GM19240 (cell line): Measurements from ENCODE around the gene ZMYND8.

Source experiments
- DNase-seq: peaks from one replicate; pipeline ENCODE4 v3.0.0; 2011; ENCODE audit warnings: low spot score; ENCODE audit not compliant: insufficient read length

The ZMYND8 gene

DNA sequence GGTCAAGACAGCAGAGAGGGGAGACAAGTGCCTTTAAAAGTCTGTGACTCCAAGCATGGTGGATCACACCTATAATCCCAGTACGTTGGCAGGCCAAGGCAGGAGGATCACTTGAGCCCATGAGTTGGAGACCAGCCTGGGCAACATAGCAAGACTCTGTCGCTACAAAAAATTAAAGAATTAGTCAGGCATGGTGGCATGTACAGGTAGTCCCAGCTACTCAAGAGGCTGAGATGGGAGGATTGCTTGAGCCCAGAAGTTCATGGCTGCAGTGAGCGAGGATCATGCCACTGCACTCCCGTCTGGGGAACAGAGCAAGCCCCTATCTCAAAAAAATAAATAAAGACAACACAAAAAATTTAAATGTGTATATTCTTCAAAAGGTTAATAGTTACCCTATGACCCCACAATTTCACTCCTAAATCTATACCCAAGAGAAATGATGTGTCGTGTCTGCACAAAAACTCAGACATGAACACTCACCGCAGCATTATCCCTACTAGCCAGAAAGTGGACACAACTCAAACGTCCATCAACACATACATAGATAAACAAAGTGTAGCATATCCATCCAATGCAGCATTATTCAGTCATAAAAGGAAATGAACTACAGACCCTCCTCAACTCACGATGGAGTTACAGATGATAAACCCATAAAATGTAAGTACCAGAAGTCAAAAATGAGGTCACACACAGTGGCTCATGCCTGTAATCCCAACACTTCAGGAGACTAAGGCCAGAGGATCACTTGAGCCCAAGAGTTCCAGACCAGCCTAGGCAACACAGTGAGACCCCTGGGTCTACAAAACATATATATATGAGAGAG lies 23.9 kb downstream of the ZMYND8 start:
- DNase-seq, result no peak

DNA sequence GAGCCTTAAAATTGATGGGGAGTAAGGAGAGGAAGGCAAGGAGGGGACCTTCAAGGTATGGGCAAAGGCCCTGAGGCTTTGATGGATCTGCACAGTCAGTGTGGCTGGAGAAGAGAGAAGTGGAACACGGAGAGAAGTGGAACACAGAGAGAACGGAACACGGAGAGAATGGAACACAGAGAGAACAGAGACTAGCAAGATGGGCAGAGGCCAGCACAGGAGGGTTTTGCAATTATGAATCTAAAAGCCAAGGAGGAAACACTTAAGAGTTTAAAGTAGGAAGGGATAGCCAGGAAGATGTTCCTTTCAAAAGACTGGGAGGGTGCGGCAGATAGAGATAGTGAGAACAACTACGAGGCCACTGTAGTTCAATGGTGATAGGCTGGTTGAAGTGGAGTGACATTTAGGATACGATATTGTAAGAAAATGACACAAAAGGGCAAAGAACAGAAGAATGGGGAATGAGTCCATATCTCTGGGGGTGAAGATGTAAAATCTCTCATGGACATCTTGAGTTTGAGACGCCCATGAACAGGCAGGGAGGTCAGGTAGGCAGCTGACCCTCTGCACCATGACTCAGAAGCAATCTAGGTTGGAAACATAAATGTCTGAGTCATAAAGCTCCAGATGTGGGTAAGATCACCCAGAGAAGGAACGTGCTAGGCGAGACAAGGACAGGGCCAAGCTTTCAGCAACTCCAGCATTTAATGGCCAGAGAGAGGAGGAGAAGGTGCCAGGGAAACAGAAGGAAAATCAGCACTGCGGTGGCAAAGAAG lies 25.4 kb downstream of the ZMYND8 start:
- DNase-seq, result no peak

DNA sequence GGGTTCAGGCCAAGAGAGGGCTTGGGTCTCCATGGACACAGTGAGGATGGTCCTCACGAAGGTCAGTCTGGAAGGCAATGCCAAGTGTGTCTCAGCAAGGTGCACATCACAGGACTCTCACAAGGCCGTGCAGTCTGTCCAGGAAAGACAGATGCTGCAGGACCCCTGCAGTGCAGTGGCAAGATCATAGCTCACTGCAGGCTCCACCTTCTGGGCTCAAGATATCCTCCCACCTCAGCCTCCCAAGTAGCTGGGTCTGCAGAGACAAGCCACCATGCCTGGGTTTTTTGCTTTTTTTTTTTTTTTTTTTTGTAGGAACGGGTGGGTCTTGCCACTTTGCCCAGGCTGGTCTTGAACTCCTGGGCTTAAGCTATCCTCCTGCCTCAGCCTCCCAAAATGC lies 26.4 kb downstream of the ZMYND8 start:
- no peak for DNase-seq

- DNase-seq, result no peak
Measured at GRCh38 chr20:47328129-47328528, 28.4 kb downstream of the ZMYND8 start.

DNA sequence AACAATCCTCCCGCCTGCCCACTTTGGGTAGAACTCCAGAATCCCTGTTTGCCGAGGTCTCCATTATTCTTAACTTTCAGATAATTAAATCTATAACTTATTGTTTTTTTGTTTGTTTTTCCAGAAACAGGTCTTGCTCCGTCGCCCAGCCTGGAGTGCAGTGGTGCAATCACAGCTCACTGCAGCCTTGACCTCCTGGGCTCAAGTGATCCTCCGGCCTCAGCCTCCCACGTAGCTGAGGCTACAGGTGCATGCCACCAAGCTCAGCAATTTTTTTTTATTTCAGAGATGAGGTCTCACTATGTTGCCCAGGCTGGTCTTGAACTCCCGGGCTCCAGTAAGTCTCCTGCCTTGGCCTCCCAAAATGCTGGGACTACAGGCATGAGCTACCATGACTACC lies 28.8 kb downstream of the ZMYND8 start:
- no peak for DNase-seq

- DNase-seq, result no peak
Measured at GRCh38 chr20:47326658-47327268, 29.7 kb downstream of the ZMYND8 start.

GRCh38 chr20:47325242-47325641 lies 31.3 kb downstream of the ZMYND8 start:
- DNase-seq, result no peak

- DNase-seq, result no peak
Measured at GRCh38 chr20:47320990-47321805, 35.3 kb downstream of the ZMYND8 start.

DNA sequence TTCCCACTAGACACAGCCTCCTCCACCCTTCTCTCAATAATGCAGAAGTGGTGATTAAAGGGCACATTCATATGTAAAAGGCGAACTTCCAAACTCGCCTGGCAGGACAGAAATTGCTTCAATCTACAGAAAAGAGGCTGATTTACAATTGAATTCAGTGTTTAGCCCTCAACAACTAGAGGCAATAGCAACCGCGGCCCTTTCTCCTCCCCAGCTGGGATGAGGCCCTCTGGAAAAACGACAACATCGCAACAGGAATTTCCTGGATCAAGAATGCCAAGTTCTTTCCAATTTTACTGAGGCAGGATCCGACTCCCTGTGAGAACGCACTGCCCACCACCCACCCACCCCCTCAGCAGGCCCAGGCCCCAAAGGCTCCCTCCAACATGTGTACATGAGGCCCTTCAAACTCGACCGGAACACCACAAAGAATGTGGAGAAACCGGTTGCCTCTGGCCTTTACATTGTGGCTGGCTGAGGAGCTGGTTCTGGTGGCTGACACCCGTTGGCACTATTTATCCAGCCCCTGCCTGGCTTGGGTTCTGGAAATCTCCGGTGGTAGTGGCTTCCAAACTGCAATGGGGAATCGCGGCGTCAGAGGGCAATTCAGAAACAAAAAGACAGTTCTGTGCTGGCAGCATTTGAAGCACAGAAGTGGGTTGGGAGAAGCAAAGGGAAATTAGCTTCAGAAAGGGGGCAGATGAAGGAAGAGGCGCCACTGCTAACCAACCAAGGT lies 36.8 kb downstream of the ZMYND8 start:
- DNase-seq, result no peak

GRCh38 chr20:47318586-47319516 lies 37.6 kb downstream of the ZMYND8 start:
- no peak for DNase-seq

DNA sequence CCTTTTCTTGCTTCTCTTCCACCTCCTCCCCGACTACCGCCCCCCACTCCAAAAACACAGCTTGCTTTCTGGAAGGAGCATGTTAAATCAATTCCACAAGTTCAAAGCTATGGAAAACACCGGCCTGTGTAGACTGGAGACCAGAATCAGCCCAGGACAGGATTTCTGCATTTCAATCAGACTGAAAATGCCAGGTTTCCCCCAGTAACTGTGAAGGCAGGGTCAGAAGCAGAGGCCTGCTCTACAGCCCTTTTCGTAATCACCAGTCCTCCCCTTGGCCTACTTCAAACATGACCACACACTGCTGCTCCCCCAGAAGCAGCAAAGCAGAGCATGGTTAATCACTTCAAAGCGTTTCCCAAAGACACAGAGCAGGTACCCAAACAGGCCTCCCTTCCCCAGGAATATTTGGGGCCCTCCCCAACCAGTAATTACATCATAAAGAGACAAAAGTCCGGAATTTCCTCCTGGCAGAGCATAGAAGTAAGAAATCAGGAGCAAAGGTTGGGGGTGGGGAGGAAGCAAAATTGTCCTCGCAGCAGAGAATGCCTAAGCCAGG lies 38.4 kb downstream of the ZMYND8 start:
- no peak for DNase-seq

DNA sequence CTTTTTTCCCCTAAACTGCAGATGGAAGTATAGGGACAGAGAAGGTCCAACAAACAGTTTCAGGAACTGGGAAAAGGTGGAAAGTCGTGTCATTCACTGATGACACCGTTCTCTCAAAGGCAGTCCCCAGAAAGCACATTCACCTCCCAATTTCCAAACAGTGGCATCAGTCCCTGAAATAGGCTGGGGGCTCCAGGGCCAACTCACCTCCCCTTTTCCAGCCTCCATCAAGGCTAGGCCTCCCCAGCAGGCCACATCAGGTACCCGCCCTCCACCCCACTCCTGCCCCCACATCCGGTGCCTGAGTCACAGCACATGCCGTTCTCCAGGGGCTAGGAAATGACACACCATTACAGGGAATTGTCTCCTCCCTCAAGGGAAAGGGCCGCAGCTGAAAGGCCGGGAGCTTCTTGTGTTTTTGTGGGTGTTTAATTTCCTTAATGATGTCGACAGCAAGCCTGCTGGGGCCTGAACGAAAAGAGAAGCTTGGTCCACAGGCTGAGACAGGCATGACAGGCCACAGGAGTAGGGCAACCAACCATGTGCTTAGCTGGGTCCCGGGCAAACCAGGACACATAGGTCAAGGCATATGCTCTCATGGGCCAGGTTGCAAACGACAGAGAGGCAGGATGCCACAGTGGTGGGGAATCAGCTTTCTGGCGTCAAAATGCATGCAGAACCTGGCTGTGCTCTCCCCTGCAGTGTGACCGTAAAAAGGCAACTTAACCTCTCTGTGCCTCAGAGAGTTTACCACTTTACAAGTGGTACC lies 39.2 kb downstream of the ZMYND8 start:
- peak; percentile 16 for DNase-seq

DNA sequence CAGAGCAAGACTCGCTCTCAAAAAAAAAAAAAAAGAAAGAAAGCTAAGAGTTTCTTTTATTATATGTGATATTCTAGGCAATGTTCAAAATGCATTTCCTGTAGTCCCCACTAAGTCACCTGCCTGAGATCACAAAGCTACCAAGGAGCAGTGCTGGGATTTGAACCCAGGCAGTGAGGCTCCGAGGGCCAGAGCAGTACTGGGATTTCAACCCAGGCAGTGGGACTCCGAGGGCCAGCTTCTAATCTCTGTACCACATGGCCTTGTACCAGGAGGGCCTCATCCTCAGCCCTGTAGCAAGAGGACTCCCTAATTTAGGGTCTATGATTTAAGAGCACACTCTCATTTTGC lies 39.7 kb downstream of the ZMYND8 start:
- no peak for DNase-seq

DNA sequence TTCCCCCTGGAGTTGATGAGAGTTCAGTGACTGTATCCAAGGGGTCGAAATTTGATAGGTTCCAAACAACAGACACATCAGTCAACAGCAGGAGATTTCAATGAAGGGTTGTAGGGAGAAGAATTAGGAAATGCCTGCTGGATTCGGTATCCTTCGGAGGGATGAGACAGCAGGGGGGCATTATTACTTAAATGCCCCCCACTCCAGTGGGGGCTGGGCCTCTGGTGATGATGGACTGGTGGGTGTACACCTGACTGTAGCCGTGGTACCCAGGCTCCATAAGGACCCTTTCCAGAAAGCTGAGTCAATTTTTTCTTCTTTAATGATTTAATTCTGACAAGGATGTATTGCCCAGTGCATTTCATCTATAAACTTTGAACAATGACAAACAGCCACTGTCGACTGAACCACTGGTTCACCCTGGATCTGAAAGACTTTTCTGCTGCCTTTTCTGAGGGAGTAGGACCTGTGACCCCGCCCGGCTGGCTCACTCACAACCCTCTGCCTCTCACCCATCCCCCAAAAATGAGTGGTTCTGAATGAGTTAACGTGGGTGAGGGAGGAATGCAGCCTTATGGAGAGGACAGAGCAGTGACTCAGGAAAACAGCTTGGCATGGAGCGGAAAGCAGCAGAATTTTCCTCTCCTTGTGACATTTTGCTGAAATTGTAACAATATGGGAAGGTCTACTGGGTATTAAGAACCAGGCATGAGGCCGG lies 41.0 kb downstream of the ZMYND8 start:
- DNase-seq, result no peak

DNA sequence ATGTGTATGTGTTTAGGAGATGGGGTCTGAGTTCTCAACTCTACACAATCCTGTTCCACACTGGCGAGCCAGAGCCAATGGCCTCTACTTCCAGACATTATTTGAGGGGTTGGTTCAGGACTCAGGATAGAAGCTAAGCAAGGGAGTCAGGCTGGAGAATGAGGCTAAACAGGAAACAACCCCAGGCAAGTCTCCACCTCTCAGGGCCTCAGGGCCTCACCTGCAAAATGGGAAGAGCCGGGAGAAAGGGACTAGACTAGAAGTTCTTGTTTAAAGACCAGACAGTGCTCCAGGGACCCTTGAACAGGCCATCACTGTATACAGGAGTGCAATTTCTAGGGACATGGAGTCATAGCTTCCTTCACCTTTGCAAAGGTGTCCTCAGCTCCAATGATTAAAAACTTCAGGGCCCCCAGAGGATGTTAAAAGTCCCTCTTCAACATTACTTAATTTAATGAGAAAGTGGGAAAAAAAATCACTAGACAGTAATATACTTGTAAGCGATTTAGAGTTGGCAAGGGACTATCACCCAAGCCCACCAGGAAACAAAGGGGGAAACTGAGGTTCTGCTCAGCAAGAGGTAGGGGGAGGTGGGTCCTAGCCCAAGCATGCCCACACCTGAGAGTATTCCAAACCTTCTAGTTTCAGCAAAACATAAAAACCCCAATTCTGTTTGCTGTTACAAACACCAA lies 41.7 kb downstream of the ZMYND8 start:
- DNase-seq, result no peak

- DNase-seq, result no peak
Measured at GRCh38 chr20:47311967-47312681, 44.4 kb downstream of the ZMYND8 start.

DNA sequence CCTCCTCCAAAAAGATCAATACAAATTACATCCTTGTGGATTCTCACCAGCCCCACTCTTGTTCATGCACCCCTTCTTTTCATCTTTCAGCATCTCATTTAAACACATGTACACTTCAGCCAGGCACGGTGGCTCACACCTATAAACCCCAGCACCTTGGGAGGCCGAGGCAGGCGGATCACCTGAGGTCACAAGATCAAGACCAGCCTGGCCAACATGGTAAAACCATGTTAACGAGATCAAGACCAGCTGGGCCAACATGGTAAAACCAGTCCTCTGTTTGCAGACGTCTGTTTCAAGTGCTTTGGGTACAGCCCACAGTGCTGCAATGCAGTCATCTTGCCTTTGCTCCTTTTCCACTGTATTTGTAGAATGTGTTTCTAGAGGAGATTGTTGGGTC lies 45.3 kb downstream of the ZMYND8 start:
- DNase-seq, result no peak
